GM12878 (cell line): ENCODE data around the gene FAM200A. TPM values are rescaled to one million over a fixed set of nuclear protein-coding genes. Genes with fewer than 3 reads are reported as not detected.
A peak's percentile ranks its signal among the peaks of the same experiment; 100 is the strongest.

Source experiments
- ATAC-seq: fragments of 200-7000 bp; cut with Tn5 transposase; 3 replicates; pipeline ENCODE4 v1.9.1; 2020; ENCODE audit warnings: mild to moderate bottlenecking, moderate library complexity
- BruUV-seq: library from RNA; stranded (reverse); fragments of 400-500 nt; replicated peaks from 2 replicates; lab custom pipeline; 2021; lab: Mats Ljungman, UMichigan
- CTCF ChIA-PET: fragments of 300-600 bp; sonication (Branson Sonifier 250); formaldehyde crosslinking; extraction: SDS; loops from one replicate; lab custom pipeline; 2021; ENCODE audit warnings: inconsistent platforms; lab: Yijun Ruan, JAX
- POLR2A ChIA-PET: fragments of 350-600 bp; formaldehyde crosslinking; extraction: SDS; loops from one replicate; lab custom pipeline; 2021; ENCODE audit warnings: inconsistent platforms; lab: Charles Lee
- RAD21 ChIA-PET: fragments of 300-600 bp; sonication (Branson Sonifier 250); formaldehyde crosslinking; loops from one replicate; lab custom pipeline; 2023; ENCODE audit warnings: antibody characterized with exemption; ENCODE audit not compliant: unreplicated experiment; lab: Charles Lee
- SMC1A ChIA-PET: fragments of 300-600 bp; sonication (Branson Sonifier 250); formaldehyde crosslinking; loops from one replicate; lab custom pipeline; 2023; ENCODE audit not compliant: unreplicated experiment, uncharacterized antibody; lab: Charles Lee
- DNase-seq: peaks from one replicate; pipeline ENCODE4 v3.0.0-alpha.2; 2011; ENCODE audit warnings: low read depth, low spot score
- FAIRE-seq: peaks from 3 replicates; lab custom pipeline; 2011; peaks lifted over from hg19 to GRCh38; lab: Jason Lieb, UNC
- H2AFZ ChIP-seq: 2 replicates; pipeline ENCODE4 v1.6.0; 2011; ENCODE audit warnings: low read depth, low read length, control low read depth; ENCODE audit not compliant: control insufficient read depth
- H3K27ac ChIP-seq: 2 replicates; pipeline ENCODE4 v1.5.1; 2011; ENCODE audit warnings: control low read depth; ENCODE audit not compliant: control insufficient read depth, insufficient read depth
- H3K27me3 ChIP-seq, 2 experiments: replicated peaks in 1 of 2; 2 replicates each; pipeline versions ENCODE4 v1.6.0 to v1.6.1; 2011; ENCODE audit warnings: low read length in 1 of 2; ENCODE audit not compliant: control insufficient read depth in 2 of 2, insufficient read depth in 2 of 2
- H3K36me3 ChIP-seq, 2 experiments: 2 replicates each; pipeline ENCODE4 v1.5.1; 2011; ENCODE audit warnings: low read length in 1 of 2; ENCODE audit not compliant: control insufficient read depth in 2 of 2, insufficient read depth in 2 of 2
- H3K4me1 ChIP-seq: 2 replicates; pipeline ENCODE4 v1.6.1; 2011; ENCODE audit warnings: mild to moderate bottlenecking, low read length, moderate library complexity, mixed read lengths; ENCODE audit not compliant: control insufficient read depth, insufficient read depth
- H3K4me2 ChIP-seq: 2 replicates; pipeline ENCODE4 v1.6.0; 2011; ENCODE audit warnings: control low read depth; ENCODE audit not compliant: control insufficient read depth, insufficient read depth
- H3K4me3 ChIP-seq: fragments of 200-600 bp; sonication (generic); 2 replicates; pipeline ENCODE4 v1.5.1; 2016
- H3K79me2 ChIP-seq: 2 replicates; pipeline ENCODE4 v1.6.0; 2011; ENCODE audit warnings: low read length; ENCODE audit not compliant: control insufficient read depth, insufficient read depth
- H3K9ac ChIP-seq: 2 replicates; pipeline ENCODE4 v1.8.0; 2011; ENCODE audit warnings: low read length, control low read depth, mixed read lengths; ENCODE audit not compliant: control insufficient read depth, insufficient read depth
- H3K9me3 ChIP-seq: replicated peaks from 3 replicates; pipeline ENCODE4 v1.5.1; 2011; ENCODE audit warnings: mild to moderate bottlenecking, low read length; ENCODE audit not compliant: control insufficient read depth, insufficient read depth
- H4K20me1 ChIP-seq: 2 replicates; pipeline ENCODE4 v1.6.0; 2011; ENCODE audit not compliant: control insufficient read depth, insufficient read depth
- ASH2L ChIP-seq: fragments of 300-600, 200-600 bp; sonication (generic); IDR thresholded peaks from 2 replicates; pipeline ENCODE4 v1.6.1; 2017; ENCODE audit warnings: low read depth, mild to moderate bottlenecking, borderline replicate concordance
- BCL11A ChIP-seq: IDR thresholded peaks from 2 replicates; pipeline ENCODE4 v1.6.1; 2011; ENCODE audit warnings: low read depth, low read length
- CHD2 ChIP-seq: IDR thresholded peaks from 2 replicates; pipeline ENCODE4 v1.6.1; 2011; ENCODE audit warnings: low read depth, low read length, improper control_type of control experiment, borderline replicate concordance
- KDM1A ChIP-seq: fragments of 200-600 bp; sonication (generic); IDR thresholded peaks from 2 replicates; pipeline ENCODE4 v1.6.1; 2016; ENCODE audit warnings: borderline replicate concordance
- POLR2AphosphoS2 ChIP-seq: IDR thresholded peaks from 2 replicates; pipeline ENCODE4 v1.6.1; 2011; ENCODE audit warnings: low read depth, mild to moderate bottlenecking, low read length, improper control_type of control experiment, moderate library complexity
- RELA ChIP-seq: fragments of 450-650 bp; IDR thresholded peaks from 2 replicates; pipeline ENCODE4 v1.8.0; 2014; ENCODE audit warnings: borderline replicate concordance; ENCODE audit not compliant: partially characterized antibody
- TCF12 ChIP-seq: IDR thresholded peaks from 2 replicates; pipeline ENCODE4 v1.6.1; 2011; ENCODE audit warnings: low read depth, mild to moderate bottlenecking, low read length
- TCF3 ChIP-seq: IDR thresholded peaks from 2 replicates; pipeline ENCODE4 v1.6.1; 2012; ENCODE audit warnings: low read depth, mild to moderate bottlenecking, low read length, borderline replicate concordance; ENCODE audit not compliant: insufficient read depth
- ZNF207 ChIP-seq: fragments of 450-650 bp; IDR thresholded peaks from 2 replicates; pipeline ENCODE4 v1.6.1; 2014; ENCODE audit warnings: antibody characterized with exemption, mild to moderate bottlenecking, borderline replicate concordance
- WGBS: methylation state at CpG from one replicate; pipeline ENCODE4 v1.1.6; 2016; ENCODE audit warnings: low lambda C conversion rate; ENCODE audit not compliant: insufficient replicate concordance, insufficient coverage; ENCODE audit errors: missing lambda C conversion rate; 5-methylcytosine and 5-hydroxymethylcytosine counted together
- in situ Hi-C: fragments of 300-500 bp; cut with MboI; formaldehyde crosslinking; loops from 9 replicates; pipeline ENCODE4 v1.14.3; 2018; ENCODE audit warnings: mixed read lengths
- intact Hi-C: fragments of 100-400 bp; cut with micrococcal nuclease; formaldehyde crosslinking; loops from one replicate; pipeline ENCODE4 v1.14.2; 2022; ENCODE audit not compliant: unreplicated experiment
- polyA plus RNA-seq, 11 experiments: library from polyadenylated mRNA; depleted of rRNA in 4 of 11; unstranded in 6 of 11; stranded (reverse) in 5 of 11; fragments of >200 nt; fragmentation: Nextera tagmentation in 4 of 11; fragmentation: Illumina TruSeq in 1 of 11; extraction: Ambion mirVana in 4 of 11; extraction: Trizol in 1 of 11; gene quantifications; 1 replicate in 1 of 11; 2 replicates in 10 of 11; pipeline versions ENCODE4 v1.2.1 to v1.2.3, GENCODE V29; 2011 to 2016; ENCODE audit warnings: inconsistent platforms in 2 of 11, missing spikeins in 2 of 11, low read depth in 1 of 11
- total RNA-seq, 4 experiments: library from RNA; depleted of rRNA in 3 of 4; stranded (reverse); fragments of >200 nt in 3 of 4; fragmentation: Illumina TruSeq in 1 of 4; extraction: Trizol in 1 of 4; gene quantifications; 2 replicates each; pipeline versions ENCODE4 v1.2.1 to v1.2.3, GENCODE V29; 2013 to 2021
- TF ChIP-seq, protein P1 (sequence below): fragments of 150-350 bp; IDR thresholded peaks from 2 replicates; pipeline ENCODE4 v1.6.1; 2014; ENCODE audit warnings: mild to moderate bottlenecking, low read depth, low read length
- TF ChIP-seq, protein P2 (sequence below): fragments of 450-650 bp; IDR thresholded peaks from 2 replicates; pipeline ENCODE4 v1.6.1; 2016; ENCODE audit warnings: mild to moderate bottlenecking, moderate library complexity, borderline replicate concordance

The FAM200A gene
- total and polyA plus RNA-seq, 10 of the 15 experiments (the other 5 are each of a cell fraction or from before 2014, with no cell fraction given), result 2.7 to 9.0 (median 6.5) TPM

GRCh38 chr7:99562832-99563231 lies 10.9 kb upstream of the FAM200A start:
- no peak for DNase-seq
- Histone ChIP-seq H3K9ac (no peak overlapping the region), H2AFZ (no peak overlapping the region), H3K27ac (no peak overlapping the region), H3K27me3 (no peaks in the 10 kb centered on the region), H3K36me3 (peaks cover 9 to 15% of the 10 kb centered on the region in 2 experiments), H3K4me3 (no peak overlapping the region), H3K4me2 (no peak overlapping the region), H3K4me1 (no peaks in the 10 kb centered on the region), H3K79me2 (peaks cover 33% of the 10 kb centered on the region), H3K9me3 (no peaks in the 10 kb centered on the region), H4K20me1 (0 out of 2 replicates have a peak, but pooled peaks cover 2% of the 10 kb centered on the region)
- no TSS peak for BruUV-seq
- 87% methylated on average over 2 of the region's 2 CpGs for WGBS
- ChIA-PET CTCF (no interaction called here), RAD21 (no interaction called here), POLR2A (no interaction called here), SMC1A (no interaction called here)
- TF ChIP-seq ASH2L, result no peak
- TF ChIP-seq, protein P1, sequence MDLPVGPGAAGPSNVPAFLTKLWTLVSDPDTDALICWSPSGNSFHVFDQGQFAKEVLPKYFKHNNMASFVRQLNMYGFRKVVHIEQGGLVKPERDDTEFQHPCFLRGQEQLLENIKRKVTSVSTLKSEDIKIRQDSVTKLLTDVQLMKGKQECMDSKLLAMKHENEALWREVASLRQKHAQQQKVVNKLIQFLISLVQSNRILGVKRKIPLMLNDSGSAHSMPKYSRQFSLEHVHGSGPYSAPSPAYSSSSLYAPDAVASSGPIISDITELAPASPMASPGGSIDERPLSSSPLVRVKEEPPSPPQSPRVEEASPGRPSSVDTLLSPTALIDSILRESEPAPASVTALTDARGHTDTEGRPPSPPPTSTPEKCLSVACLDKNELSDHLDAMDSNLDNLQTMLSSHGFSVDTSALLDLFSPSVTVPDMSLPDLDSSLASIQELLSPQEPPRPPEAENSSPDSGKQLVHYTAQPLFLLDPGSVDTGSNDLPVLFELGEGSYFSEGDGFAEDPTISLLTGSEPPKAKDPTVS, result no peak
- no peak for TF ChIP-seq BCL11A
- no peak for ATAC-seq
- intact Hi-C loops (no loop called here), in situ Hi-C loops (no loop called here)
- FAIRE-seq, result no peak

DNA sequence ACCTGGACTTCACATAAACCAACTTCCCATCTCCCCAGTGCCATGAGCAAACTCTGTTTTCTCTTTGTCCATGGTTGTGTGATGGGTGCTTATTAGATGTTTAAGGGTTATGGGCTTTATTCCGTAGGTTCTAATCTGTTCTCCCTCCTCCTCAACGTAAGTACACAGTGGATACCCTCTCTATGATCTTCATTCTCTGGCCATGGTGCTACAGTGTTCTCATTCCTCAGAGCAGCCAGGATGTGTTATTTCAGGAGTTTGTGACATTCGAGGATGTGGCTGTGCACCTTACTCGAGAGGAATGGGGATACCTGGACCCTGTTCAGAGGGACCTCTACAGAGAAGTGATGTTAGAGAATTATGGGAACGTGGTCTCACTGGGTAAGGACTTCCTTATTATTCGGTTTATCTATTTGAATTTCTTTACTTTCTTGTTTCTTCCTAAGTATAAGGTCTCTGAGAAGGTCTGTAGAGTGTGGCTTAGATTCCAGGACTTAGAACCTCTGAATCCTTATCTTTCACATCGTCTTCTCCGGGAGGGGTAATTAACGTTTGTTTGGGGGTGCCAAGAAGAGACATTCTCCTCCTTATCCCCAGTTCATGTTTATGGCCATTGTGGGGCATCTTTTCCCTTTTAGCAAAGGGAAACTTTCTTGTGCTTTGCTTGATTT lies 10.3 kb upstream of the FAM200A start:
- RAD21 ChIA-PET, result no interaction called here
- Histone ChIP-seq H3K4me3 (no peak overlapping the region), H2AFZ (no peak overlapping the region), H3K9ac (no peak overlapping the region), H3K27me3 (no peaks in the 10 kb centered on the region), H3K4me2 (no peak overlapping the region), H3K27ac (no peak overlapping the region), H3K36me3 (peaks cover 9 to 15% of the 10 kb centered on the region in 2 experiments), H3K79me2 (peaks cover 39% of the 10 kb centered on the region), H3K9me3 (no peaks in the 10 kb centered on the region), H3K4me1 (no peaks in the 10 kb centered on the region), H4K20me1 (0 out of 2 replicates have a peak, but pooled peaks cover 2% of the 10 kb centered on the region)
- DNase-seq, result no peak
- no peak for ATAC-seq
- intact Hi-C loops (no loop called here), in situ Hi-C loops (no loop called here)
- CTCF ChIA-PET, result no interaction called here
- SMC1A ChIA-PET, result no interaction called here
- no peak for FAIRE-seq
- BruUV-seq, result TSS peak; percentile 6
- 84% methylated on average over 9 of the region's 9 CpGs for WGBS
- TF ChIP-seq RELA (no peak), ZNF207 (no peak), TCF3 (no peak), CHD2 (no peak), KDM1A (no peak), TCF12 (no peak), POLR2AphosphoS2 (no peak)
- TF ChIP-seq, protein P2, sequence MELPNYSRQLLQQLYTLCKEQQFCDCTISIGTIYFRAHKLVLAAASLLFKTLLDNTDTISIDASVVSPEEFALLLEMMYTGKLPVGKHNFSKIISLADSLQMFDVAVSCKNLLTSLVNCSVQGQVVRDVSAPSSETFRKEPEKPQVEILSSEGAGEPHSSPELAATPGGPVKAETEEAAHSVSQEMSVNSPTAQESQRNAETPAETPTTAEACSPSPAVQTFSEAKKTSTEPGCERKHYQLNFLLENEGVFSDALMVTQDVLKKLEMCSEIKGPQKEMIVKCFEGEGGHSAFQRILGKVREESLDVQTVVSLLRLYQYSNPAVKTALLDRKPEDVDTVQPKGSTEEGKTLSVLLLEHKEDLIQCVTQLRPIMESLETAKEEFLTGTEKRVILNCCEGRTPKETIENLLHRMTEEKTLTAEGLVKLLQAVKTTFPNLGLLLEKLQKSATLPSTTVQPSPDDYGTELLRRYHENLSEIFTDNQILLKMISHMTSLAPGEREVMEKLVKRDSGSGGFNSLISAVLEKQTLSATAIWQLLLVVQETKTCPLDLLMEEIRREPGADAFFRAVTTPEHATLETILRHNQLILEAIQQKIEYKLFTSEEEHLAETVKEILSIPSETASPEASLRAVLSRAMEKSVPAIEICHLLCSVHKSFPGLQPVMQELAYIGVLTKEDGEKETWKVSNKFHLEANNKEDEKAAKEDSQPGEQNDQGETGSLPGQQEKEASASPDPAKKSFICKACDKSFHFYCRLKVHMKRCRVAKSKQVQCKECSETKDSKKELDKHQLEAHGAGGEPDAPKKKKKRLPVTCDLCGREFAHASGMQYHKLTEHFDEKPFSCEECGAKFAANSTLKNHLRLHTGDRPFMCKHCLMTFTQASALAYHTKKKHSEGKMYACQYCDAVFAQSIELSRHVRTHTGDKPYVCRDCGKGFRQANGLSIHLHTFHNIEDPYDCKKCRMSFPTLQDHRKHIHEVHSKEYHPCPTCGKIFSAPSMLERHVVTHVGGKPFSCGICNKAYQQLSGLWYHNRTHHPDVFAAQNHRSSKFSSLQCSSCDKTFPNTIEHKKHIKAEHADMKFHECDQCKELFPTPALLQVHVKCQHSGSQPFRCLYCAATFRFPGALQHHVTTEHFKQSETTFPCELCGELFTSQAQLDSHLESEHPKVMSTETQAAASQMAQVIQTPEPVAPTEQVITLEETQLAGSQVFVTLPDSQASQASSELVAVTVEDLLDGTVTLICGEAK, result no peak
- POLR2A ChIA-PET, result no interaction called here
